HG03097 (cell line): ENCODE measurements around the gene OR52I2.

Experiments used
- ATAC-seq: cut with Tn5 transposase; IDR thresholded peaks from one replicate; pipeline ENCODE4 v1.9.1; 2021; ENCODE audit not compliant: unreplicated experiment, low FRiP score

The OR52I2 gene

DNA sequence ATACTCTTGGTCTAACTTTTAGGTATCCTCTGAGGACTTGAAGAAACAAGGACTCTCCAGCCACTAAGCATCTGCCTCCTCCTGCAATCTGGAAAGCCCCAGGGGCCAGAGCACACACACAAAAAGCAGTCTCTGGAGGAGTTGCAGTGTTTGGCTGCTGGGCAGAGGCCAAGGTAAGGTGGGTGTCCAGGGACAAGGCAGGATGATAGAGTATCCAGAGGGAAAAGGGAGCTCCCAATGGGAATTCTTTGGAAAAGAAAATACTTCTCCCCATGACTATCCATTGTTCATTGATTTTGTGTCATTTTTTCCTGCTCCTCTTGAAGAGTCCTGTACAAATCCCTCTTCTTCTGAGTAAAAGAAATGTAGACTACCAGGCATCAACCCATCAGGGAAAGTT lies at the start of gene OR52I2:
OR52I2 (plus strand) TSS at position 301 of the 400 bp plus-strand sequence.
- ATAC-seq = no peak

DNA sequence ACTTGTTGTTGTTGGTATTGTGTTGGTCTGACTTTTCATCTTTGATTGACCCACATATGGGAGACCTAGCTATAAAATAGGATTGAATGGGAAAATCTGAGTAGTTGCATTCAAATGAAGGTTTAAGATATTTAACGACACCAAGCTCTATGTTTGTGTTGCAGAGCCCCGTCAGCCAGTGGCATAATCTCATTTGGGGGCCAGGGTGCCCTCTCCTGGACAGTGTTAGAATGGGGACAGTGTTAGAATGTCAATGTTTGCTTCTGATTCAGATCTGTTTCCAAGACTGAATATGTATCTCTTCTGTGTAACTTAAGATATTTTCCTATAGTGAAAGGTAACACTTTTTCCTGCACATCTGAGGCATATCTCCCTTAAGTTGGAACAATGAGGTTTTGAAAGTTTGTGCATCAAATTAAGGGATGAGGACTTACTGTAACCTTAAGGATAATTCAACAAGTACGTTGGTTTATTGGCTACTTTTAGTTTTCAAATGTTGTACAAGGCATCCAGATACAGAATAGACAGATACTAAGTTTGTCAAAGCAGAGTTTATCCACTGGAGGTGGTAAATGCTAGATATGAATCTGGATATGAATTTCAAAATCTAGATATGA lies 41.8 kb upstream of the OR52I2 start:
- ATAC-seq = no peak

DNA sequence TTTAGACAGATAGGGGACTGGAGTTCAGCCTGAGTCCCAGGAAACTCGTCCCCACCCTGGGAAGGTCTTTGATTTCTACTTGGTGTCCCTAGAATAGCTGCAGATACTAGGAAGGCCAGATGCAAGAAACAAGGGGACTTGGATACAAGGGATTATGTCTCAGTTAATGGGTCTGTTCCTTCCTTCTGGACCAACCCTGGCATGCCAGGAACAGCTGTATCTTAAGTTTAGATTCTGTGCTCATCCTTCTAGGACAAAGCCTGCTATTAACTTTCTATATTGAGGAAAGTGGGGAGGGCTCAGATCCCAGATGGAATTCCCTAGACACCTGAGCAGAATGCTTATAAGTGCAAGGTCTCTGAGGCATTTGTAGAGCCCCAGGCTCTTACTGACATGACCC lies 40.5 kb upstream of the OR52I2 start:
- no peak for ATAC-seq

- ATAC-seq = no peak
These were observed 38.0 kb upstream of the OR52I2 start for GRCh38 chr11:4543561-4543960.

DNA sequence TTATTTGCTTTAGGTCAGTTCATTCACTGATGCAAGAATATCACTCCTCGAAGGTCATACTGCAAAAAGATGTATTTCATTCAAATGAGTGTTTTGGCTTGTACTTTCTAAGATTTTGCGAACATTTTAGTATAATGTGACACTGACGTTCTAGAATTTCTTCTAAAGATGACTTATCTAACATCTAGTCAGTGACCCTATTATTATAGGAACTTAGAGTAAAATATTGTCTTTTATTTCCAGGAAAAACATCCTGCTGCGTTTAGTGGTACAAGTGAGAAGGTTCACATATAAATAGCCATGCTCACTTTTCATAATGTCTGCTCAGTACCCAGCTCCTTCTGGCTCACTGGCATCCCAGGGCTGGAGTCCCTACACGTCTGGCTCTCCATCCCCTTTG lies 36.7 kb upstream of the OR52I2 start, which contains the start of gene OR52M1:
OR52M1 (plus strand) TSS at position 301 of the 400 bp plus-strand sequence; CDS start at position 301, 0 bp downstream.
- ATAC-seq = no peak

DNA sequence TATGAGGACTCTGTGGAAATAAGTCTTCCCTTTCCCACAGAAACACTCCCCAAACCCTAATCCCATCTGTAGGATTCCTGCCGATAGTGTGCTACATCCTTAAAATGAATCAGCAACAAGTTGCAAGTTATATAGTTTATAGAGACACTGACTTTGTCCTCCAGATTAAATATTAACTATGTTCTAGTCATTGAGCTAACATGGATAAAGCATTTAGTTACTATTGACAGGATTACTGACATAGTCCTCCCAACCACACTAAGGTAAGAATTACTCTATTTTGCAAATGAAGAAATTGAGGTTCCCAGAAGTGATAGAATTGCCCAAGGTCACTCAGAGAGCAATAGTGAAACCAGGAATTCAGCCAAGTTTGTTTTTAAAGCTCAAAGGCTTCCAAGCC lies 34.7 kb upstream of the OR52I2 start:
- no peak for ATAC-seq

DNA sequence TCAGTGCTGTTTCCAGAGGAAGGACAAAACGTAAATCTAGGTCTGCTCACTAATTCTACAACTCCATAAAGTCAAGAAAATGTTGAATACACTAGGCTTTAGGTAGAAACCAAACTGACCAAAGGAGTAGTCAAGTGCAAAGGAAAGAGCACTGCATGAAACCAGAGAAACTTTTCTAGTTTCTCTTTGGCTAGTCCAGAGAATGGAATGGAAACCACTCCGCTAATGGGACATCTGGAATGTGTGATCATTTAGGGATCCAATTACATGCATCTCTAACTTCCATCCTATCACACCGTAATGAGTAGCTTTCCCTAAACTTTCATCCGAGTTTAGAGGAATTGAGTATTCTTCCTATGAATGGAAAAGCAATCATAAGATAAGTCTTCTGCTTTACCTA lies 34.1 kb upstream of the OR52I2 start:
- ATAC-seq = no peak

- ATAC-seq = no peak
These were observed 30.1 kb upstream of the OR52I2 start for GRCh38 chr11:4551346-4551979.

DNA sequence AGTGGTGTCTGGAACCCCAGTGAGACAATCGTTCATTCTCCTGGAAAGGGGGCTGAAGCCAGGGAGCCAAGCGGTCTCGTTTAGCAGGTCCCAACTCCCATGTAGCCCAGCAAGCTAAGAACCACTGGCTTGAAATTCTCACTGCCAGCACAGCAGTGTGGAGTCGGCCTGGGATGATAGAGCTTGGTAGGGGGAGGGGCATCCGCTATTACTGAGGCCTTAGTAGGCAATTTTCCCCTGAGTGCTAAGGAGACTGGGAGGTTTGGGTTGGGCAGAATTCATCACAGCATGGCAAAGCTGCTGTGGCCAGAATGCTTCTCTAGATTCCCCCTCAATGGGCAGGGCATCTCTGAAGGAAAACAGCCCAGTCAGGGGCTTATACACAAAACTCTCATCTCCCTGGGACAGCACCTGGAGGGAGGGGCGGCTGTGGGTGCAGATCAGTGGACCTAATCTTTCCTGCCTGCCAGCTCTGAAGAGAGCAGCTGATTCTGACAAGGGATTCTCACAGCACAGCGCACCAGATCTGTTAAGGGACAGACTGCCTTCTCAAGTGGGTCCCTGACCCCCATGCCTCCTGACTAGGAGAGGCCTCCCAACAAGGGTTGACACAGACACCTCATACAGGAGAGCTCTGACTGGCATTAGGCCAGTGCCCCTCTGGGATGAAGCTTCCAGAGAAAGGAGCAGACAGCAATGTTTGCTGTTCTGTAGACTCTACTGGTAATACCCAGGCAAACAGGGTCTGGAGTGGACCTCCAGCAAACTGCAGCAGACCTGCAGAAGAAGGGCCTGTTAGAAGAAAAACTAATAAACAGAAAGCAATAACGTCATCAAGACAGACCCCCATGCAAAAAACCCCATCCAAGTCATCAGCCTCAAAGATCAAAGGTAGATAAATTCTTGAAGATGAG lies 21.8 kb upstream of the OR52I2 start:
- ATAC-seq = no peak

DNA sequence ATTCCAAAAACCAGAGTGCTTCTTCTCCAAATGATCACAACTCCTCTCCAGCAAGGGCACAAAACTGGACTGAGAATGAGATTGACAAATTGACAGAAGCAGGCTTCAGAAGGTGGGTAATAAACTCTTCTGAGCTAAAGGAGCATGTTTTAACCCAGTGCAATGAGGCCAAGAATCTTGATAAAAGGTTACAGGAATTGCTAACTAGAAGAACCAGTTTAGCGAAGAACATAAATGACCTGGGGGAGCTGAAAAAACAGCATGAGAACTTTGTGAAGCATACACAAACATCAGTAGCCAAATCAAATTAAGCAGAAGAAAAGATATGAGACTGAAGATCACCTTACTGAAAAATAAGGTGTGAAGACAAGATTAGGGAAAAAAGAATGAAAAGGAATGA lies 21.1 kb upstream of the OR52I2 start:
- no peak for ATAC-seq

DNA sequence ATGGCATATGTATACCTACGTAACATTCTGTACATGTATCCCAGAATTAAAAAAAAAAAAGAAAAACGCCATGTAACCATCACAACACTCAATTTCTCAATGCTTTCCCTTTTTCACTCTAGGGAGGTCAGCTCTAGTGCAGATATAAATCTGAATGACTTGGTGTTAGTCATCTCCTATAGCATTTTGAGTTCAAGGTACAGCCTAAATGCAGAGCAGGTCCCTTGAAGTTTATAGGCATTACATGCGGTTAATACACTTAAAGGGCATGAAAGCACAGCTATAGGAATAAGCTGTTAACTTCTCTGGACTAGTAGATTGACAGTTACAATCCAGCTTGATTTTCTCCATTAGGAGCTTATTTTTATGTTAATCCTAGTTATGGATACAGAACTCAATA lies 16.2 kb upstream of the OR52I2 start:
- no peak for ATAC-seq

DNA sequence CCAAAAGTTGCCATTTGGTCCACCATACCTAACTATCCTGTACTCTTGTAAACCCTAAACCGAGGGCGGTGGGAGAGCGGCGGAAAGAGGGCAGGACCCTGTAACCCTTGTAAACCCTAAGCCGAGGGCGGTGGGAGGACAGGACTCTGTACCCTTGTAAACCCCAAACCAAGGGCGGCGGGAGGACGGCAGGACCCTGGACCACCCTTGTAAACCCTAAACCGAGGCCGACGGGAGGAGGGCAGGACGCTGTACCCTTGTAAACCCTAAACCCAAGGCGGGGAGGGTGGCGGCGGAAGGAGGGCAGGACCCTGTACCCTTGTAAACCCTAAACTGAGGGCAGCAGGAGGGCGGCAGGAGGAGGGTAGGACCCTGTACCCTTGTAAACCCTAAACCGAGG lies 12.5 kb upstream of the OR52I2 start:
- no peak for ATAC-seq

DNA sequence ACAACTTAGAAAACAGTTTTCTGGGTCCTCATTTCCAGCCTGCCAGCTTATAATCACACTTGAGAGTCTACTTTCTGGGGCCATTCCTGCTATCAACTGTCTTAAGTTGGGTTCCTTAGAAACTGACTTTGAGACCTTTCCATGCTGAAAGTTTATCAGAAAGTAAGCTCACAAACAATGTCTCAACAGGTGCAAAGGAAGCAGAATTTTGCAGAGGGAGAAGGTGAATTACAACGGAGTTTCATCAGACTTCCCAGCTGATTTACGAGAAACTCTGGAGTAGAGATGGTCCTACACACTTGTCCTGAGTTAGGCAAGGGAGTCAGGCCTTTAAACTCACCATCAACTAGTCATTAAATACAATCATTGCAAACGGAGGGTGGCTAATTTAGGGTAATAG lies 4.7 kb upstream of the OR52I2 start:
- no peak for ATAC-seq

DNA sequence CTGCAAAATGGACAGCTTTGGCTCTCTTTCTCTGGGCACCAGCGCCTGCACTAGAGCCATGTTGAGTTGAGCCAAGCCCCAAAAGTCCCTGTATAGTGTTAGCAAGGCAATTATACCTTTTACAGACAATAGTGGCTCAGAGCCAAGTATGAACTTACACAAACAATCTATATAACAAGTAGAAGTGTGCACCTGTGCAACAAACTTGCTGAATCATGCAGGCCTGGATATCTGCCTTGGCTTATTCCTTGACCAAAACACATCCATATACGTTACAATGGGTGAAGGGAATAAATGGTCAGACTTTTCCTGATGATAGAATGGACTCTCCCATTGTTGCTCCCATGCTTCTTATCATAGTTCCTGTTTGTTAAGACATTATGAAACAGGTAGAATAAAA lies 3.8 kb upstream of the OR52I2 start:
- no peak for ATAC-seq

- ATAC-seq = no peak
These were observed 2.9 kb upstream of the OR52I2 start for GRCh38 chr11:4578624-4579023.

- no peak for ATAC-seq
These were observed 1.4 kb upstream of the OR52I2 start for GRCh38 chr11:4580124-4580523.

DNA sequence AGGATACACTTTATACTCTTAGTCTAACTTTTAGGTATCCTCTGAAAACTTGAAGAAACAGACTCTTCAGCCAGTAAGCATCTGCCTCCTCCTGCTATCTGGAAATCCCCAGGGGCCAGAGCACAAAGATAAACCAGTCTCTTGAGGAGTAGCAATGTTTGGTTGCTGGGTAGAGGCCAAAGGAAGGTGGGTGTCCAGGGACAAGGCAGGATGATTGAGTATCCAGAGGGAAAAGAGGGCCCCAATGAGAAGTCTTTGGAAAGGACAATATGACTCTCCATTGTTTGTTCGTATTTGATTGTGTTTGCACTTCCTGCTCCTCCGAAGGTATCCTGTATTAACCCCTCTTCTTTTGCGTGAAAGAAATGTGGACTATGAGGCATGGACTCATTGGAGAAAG lies 7.5 kb downstream of the OR52I2 start:
- no peak for ATAC-seq

- no peak for ATAC-seq
These were observed 12.2 kb downstream of the OR52I2 start, which contains the start of gene OR52I1 for GRCh38 chr11:4593739-4594138. Gene OR52I1 (plus strand): TSS chr11:4594039. CDS start chr11:4594039, 0 bp downstream.

GRCh38 chr11:4605057-4605456 lies 23.5 kb downstream of the OR52I2 start:
- no peak for ATAC-seq

DNA sequence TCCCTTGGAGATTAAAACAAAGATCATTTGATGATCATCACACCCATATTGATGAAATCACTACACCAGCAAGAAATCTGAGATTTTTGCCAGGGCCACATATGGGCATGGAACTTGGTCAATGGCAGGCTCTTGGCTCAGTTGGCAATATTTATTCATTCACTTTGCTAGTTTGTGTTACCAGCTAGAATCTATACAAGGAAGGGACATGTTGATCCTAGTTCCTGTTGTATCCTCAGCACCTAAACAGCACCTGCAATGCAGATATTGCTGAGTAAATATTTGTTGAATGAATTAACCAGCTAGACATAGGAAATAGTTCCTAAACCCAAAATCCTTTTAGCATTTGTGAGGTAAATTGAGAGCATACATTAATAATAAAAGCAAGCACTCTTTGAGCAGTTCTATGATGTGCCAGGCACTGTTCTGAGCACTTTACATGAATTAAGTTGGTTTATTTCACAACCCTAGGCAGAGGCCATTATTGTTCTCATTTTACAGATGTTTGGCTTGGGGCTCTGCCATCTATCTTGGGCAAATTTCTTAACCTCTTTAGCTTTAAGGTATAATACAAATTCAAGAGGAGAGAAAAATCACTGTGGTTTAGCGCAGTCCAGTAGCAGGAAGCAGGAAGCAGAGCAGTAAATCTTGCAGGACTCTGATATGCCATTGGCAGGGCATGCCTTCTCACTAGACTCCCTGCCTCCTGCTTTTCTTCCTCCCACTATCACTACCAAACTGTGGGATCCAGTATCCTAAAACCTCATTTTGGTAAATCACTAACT lies 24.9 kb downstream of the OR52I2 start:
- ATAC-seq = no peak

DNA sequence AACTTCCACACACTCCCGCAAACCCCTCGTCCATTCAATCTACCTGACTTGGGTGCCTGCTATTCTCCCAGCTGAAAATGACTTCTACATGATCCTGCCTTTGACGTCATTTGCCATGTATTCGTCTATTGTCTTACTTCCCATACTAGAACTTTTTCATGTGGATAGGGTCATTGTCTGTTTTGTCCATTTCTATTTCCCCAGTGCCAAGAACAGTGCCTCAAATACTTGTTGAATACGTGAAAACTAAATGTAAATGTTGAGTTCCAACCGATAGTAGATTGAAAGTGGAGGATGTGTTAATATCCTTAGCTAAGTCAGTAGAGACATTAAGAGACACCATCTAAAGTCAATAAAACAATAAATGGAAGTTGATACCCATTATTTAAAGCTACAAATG lies 25.6 kb downstream of the OR52I2 start:
- ATAC-seq = no peak
